Fibroblast of skin of scalp (primary cell): ENCODE data around the gene TAF12.

ENCODE experiments used
- DNase-seq: peaks from one replicate; pipeline ENCODE4 v3.0.0-alpha.2; 2013

The TAF12 gene

DNA sequence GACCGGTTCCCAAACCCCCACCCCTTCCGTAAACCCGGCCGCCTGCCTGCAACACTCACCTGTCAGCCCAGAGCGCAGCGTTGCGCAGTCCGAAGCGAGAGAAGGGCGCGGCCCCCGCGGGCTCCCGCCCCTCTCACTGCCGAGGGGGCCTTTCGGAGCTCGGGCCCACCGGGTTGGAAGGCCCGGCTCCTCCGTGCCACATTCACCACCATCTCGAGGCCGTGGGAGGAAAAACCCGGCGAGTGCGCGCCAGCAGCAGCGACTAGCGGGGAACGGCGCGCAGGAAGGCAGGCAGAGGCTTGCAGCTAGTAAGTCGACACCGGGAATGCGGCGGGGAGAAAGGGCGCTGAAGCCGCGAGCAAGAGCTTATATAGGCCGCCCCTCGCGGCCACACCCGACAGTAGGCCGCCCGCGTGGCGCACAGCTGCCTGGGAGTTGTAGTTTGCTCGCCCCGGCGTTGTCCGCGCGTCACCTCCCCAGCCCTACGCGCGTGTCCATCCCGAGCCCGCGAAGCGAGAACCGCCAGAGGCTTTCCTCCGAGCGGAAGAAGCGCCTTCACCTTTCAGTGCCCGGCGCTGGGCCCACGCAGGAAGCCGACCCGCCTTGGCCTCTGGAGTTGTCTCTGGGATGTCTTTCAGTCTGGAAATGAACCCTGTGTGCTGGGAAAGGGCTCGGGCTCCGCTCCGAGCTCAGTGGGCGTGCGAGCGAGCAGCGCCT lies 61.2 kb downstream of the TAF12 start:
- peak; percentile 97 for DNase-seq

DNA sequence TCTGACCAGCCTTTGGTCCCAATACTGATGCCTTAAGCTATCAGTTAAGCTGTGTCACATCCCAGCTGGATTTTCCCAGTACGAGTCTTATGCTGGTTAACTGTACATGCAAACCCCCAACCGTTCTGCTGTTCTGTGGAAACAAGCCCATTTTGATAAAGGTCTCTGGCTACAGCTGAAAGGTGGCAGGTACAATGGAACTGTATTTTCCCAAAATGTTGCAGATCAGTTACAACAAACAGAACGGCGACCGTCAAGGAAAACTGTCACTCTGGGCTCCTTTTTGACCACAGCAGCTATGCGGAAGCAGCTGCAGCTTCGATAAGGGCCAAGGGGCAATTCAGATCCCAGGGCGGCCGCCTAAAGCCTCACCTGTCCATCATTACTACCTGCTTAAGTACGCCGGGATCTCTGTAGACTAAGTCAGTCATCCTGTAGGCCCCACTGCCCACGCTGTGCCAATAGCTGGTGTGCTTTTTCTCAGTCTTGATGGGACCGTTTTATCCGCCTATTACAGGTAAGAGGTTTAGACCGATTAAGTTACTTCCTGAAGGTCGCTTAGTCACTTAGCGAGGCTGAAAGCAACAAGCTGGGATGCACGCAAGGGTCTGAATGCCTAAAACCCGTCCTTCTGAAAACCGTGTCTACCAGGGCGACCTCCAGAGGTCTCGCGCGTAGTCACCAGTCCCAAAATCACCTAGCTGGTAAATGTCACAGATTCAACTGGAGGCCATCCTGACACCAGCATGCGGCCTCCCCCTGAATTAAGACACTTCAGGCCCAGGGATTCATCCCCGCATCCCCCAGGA lies 61.9 kb downstream of the TAF12 start:
- DNase-seq = peak; percentile 50

DNA sequence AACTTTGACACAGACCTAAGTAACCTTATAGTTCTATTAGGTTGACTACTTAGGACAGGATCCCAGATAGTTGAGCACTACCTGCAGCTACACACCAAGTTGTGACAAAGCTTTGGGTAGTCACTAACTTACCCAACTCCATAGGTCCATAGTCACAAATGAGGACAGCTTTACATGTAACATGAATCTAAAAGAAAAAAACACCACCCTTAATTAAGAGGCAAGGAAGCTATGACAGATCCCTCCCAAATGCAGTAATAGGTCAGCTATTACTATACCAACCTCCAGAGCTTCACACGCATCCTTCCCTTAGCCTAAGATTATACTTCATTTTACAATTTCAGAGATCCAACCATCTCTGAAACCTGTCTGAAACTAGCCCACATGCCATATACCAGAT lies 63.5 kb downstream of the TAF12 start:
- DNase-seq = no peak

- no peak for DNase-seq
These were observed 64.1 kb downstream of the TAF12 start for GRCh38 chr1:28578696-28579218.

- DNase-seq = no peak
These were observed 64.9 kb downstream of the TAF12 start for GRCh38 chr1:28577738-28578536.

DNA sequence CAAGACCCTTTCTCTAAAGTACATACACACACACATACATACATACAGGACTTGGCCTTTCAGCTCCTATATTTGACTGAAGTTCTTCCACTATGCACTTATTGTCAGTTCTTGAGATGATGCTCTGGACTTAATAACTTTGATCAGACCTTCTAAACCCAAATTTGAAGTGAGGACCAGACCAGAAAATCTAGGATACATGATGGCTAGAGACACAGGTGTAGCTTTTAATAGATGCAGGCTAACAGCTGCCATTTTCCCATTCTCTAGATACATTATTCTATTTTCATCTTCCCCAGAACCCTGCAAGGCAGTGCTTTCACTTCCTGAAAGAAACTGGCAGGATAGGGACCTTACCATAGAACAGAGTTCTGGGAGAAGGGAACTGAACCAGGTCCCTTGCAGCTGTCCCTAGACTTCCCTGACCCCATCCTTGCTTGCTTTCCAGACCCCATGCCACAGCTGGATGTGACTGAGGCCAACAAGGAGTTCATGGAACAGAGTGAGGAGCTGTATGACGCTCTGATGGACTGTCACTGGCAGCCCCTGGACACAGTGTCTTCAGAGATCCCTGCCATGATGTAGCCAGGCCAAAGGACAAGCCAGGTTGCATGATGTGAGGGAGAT lies 65.7 kb downstream of the TAF12 start:
- DNase-seq = no peak

GRCh38 chr1:28573564-28573963 lies 69.3 kb downstream of the TAF12 start:
- no peak for DNase-seq

- DNase-seq = peak; percentile 73
These were observed 70.0 kb downstream of the TAF12 start for GRCh38 chr1:28572891-28573290.

DNA sequence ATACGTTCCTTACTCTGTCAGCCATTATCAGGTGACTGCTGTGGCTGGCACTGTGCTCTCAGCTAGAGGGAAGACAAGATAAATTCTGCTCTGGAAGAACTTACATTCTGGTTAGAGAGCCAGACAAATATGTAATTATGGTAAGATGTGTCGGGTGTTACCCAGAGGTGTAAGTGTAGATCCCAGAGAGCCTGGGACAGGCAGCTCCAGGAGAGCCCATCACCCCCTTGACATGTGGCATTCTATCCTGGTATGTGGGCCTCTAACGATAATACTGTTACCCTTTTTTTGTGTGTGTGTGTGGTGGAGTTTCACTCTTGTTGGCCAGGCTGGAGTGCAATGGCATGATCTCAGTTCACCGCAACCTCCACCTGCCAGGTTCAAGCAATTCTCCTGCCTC lies 71.0 kb downstream of the TAF12 start:
- no peak for DNase-seq

- no peak for DNase-seq
These were observed 75.9 kb downstream of the TAF12 start for GRCh38 chr1:28566931-28567330.

GRCh38 chr1:28565726-28566125 lies 77.1 kb downstream of the TAF12 start:
- DNase-seq = no peak

- no peak for DNase-seq
These were observed 77.8 kb downstream of the TAF12 start for GRCh38 chr1:28565040-28565439.

GRCh38 chr1:28564310-28564709 lies 78.6 kb downstream of the TAF12 start:
- no peak for DNase-seq

DNA sequence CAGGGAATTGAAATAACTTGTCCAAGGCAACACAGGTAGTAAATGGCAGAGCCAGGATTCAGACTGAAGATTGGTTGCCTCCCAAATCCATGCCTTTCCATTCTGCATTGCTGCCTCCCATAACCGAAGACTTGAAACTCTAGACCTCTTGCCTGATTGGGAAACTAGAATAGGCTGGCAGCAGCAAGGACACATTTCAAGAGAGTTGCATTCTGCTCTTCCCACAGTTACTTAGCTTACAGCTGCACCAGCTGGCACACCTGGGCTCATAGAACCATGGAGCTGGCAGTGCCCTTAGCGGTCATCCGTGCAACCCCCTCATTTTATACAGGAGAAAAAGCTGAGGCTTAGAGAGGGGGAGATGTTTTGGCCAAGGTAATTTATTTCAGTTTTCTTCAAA lies 82.0 kb downstream of the TAF12 start:
- DNase-seq = no peak
